ACC112 (cell line): ENCODE results near the gene NAV2.
"Not testable (repeated sequence)": the region's sequence is repeated elsewhere in the genome, so short reads cannot be mapped to it uniquely, and the experiment has no call there.

Experiments
- H2AFZ ChIP-seq: fragments of 200-600 bp; sonication (generic); one replicate; pipeline ENCODE4 v1.6.0; 2017; ENCODE audit warnings: antibody characterized with exemption, low read length; ENCODE audit not compliant: unreplicated experiment
- H3K27ac ChIP-seq: fragments of 200-600 bp; sonication (generic); 2 replicates; pipeline ENCODE4 v1.5.1; 2014; ENCODE audit warnings: low read depth, mild to moderate bottlenecking, antibody characterized with exemption, low read length, moderate library complexity
- H3K27me3 ChIP-seq: fragments of 200-600 bp; sonication (generic); 2 replicates; pipeline ENCODE4 v1.6.1; 2014; ENCODE audit warnings: mild to moderate bottlenecking, antibody characterized with exemption, low read length, moderate library complexity, mixed read lengths; ENCODE audit not compliant: insufficient read depth
- H3K36me3 ChIP-seq: fragments of 200-600 bp; sonication (generic); 2 replicates; pipeline ENCODE4 v1.6.1; 2016; ENCODE audit warnings: mild to moderate bottlenecking, antibody characterized with exemption, low read length, moderate library complexity, mixed read lengths; ENCODE audit not compliant: insufficient read depth
- H3K4me1 ChIP-seq: fragments of 200-600 bp; sonication (generic); one replicate; pipeline ENCODE4 v1.6.1; 2016; ENCODE audit warnings: low read length, mixed read lengths; ENCODE audit not compliant: insufficient read depth, unreplicated experiment, control insufficient read depth
- H3K4me3 ChIP-seq: fragments of 200-600 bp; sonication (generic); 2 replicates; pipeline ENCODE4 v1.5.1; 2014; ENCODE audit warnings: mild to moderate bottlenecking, low read depth, low read length
- H3K79me2 ChIP-seq: fragments of 200-600 bp; sonication (generic); one replicate; pipeline ENCODE4 v1.6.0; 2016; ENCODE audit warnings: low read length; ENCODE audit not compliant: control insufficient read depth, unreplicated experiment, insufficient read depth

The NAV2 gene

GRCh38 chr11:20002312-20003216 is 289.9 kb downstream of the NAV2 start:
- H2AFZ ChIP-seq: no peak overlapping the region
- H3K4me1 ChIP-seq: no peaks in the 10 kb centered on the region
- no peak overlapping the region for H3K27ac ChIP-seq
- H3K27me3 ChIP-seq: no peaks in the 10 kb centered on the region
- H3K36me3 ChIP-seq: peaks cover 13% of the 10 kb centered on the region
- peaks cover 20% of the 10 kb centered on the region for H3K79me2 ChIP-seq
- no peak overlapping the region for H3K4me3 ChIP-seq

GRCh38 chr11:20003351-20003750 is 290.7 kb downstream of the NAV2 start:
- Histone ChIP-seq H3K79me2 (peaks cover 17% of the 10 kb centered on the region), H3K27me3 (no peaks in the 10 kb centered on the region), H2AFZ (no peak overlapping the region), H3K36me3 (peaks cover 13% of the 10 kb centered on the region), H3K4me1 (no peaks in the 10 kb centered on the region), H3K4me3 (no peak overlapping the region), H3K27ac (no peak overlapping the region)

DNA sequence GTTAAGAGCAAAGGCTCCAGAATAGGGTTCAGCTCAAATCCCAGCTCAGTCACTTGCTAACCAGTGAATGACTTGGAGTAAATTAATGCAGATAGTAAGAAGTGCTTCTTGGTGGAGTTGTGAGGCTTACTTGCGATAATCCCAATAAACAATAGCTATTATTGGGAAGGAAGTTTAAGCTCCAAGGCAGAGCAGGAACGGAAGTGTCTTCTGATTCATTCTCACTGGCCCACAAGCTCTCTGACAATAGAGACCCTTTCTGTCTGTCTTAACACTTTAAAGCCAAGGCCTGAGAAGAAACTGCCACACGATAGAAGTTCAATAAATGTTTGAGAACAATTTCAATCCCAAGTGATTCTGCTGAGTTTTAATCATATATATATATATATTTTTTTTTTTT is 292.2 kb downstream of the NAV2 start:
- peaks cover 15% of the 10 kb centered on the region for H3K79me2 ChIP-seq
- no peaks in the 10 kb centered on the region for H3K27me3 ChIP-seq
- no peaks in the 10 kb centered on the region for H3K4me1 ChIP-seq
- H3K27ac ChIP-seq: no peak overlapping the region
- no peak overlapping the region for H2AFZ ChIP-seq
- H3K4me3 ChIP-seq: no peak overlapping the region
- H3K36me3 ChIP-seq: peaks cover 13% of the 10 kb centered on the region

- Histone ChIP-seq H2AFZ (no peak overlapping the region), H3K27ac (no peak overlapping the region), H3K27me3 (no peaks in the 10 kb centered on the region), H3K79me2 (peaks cover 14% of the 10 kb centered on the region), H3K4me1 (no peaks in the 10 kb centered on the region), H3K4me3 (no peak overlapping the region), H3K36me3 (peaks cover 13% of the 10 kb centered on the region)
Measured at GRCh38 chr11:20005747-20006146, 293.1 kb downstream of the NAV2 start.

DNA sequence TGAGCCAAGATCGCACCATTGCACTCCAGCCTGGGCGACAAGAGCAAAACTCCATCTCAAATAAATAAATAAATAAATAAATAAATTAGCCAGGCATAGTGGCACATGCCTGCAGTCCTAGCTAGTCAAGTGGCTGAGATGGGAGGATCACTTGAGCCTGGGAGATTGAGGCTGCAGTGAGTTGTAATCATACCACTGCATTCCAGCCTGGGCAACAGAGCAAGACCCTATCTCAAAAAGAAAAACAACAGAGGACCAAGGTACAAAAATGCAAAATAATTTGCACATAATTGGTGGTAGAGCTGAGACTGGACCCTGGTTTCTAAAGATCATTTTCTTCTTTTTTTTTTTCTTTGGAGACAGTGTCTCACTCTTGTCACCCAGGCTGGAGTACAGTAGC is 294.0 kb downstream of the NAV2 start:
- not testable (repeated sequence) for H3K4me3 ChIP-seq, H3K27ac ChIP-seq, H2AFZ ChIP-seq, H3K27me3 ChIP-seq, H3K4me1 ChIP-seq, H3K36me3 ChIP-seq
- peaks cover 11% of the 10 kb centered on the region for H3K79me2 ChIP-seq

- peaks cover 7% of the 10 kb centered on the region for H3K4me1 ChIP-seq
- H3K36me3 ChIP-seq: peaks cover 13% of the 10 kb centered on the region
- no peak overlapping the region for H3K27ac ChIP-seq
- no peak overlapping the region for H3K4me3 ChIP-seq
- no peak overlapping the region for H2AFZ ChIP-seq
- no peaks in the 10 kb centered on the region for H3K27me3 ChIP-seq
- peaks cover 13% of the 10 kb centered on the region for H3K79me2 ChIP-seq
Measured at GRCh38 chr11:20007386-20007785, 294.7 kb downstream of the NAV2 start.

DNA sequence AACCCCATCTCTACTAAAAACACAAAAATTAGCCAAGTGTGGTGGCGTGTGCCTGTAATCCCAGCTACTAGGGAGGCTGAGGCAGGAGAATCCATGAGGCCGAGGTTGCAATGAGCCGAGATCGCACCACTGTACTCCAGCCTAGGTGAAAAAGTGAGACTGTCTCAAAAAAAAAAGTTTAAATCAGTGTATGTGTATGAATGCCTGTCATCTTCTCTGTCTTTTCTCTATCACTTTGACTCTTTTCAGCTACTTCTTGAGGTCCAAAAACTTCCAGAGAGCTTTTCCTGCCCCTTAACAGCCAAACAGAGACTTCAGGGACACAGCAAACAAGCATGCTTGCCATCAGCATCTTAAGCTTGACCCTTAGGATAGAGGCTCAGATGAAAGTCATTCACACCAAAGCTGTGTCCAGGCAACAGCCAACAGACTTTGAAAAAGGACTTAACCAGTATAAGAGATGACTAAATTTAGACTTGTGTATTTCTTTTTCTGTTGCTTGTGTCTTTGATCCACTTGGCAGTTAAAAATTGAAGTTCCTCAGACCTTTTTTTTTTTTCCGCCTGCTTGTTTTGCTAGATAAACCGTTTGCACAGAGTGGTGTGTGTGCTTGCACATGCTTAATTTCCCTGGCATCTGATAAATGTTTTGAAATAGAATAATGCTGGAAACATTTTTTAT is 295.7 kb downstream of the NAV2 start:
- H3K27me3 ChIP-seq: no peaks in the 10 kb centered on the region
- no peak overlapping the region for H2AFZ ChIP-seq
- H3K36me3 ChIP-seq: peaks cover 13% of the 10 kb centered on the region
- peaks cover 9% of the 10 kb centered on the region for H3K4me1 ChIP-seq
- peaks cover 18% of the 10 kb centered on the region for H3K79me2 ChIP-seq
- H3K27ac ChIP-seq: no peak overlapping the region
- H3K4me3 ChIP-seq: no peak overlapping the region

DNA sequence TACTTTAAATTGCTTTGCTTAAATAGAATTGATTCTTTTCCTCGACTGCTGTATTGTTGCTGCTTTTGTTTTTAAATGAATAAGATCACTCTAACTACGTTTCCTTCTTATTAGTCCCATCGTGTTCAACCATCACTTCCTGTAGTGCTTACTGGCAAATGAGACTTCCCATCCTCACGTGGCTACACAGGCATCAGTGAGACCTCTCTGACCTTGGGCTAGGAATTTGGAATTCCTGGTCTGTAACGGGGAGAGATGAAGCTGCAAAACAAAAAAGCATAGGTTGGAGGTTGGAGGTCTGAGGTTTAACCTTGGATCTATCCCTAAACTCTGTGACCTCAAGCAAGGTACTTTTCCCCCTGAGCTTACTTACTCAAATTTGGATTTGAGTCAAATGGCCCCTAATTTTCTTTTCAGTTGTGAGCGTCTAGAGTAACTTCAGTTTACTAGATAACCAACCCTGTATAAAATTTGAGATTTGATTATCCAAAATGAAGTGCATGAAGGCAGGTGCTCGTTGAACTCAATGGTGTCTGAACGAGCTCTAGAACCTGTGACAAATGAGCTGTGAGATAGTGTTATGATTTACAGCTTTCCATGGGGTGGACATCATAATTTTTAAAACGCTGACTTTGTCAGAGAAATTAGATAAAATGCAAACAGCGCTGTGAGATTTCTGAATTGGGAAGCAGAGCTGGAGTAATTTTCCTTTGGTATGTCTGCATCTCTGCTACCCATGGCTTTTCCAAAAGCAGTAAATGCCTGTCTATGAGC is 296.4 kb downstream of the NAV2 start:
- no peaks in the 10 kb centered on the region for H3K27me3 ChIP-seq
- no peak overlapping the region for H2AFZ ChIP-seq
- peaks cover 6% of the 10 kb centered on the region for H3K36me3 ChIP-seq
- H3K27ac ChIP-seq: no peak overlapping the region
- H3K4me3 ChIP-seq: no peak overlapping the region
- peaks cover 12% of the 10 kb centered on the region for H3K4me1 ChIP-seq
- peaks cover 18% of the 10 kb centered on the region for H3K79me2 ChIP-seq

GRCh38 chr11:20010156-20010850 is 297.7 kb downstream of the NAV2 start:
- Histone ChIP-seq H2AFZ (no peak overlapping the region), H3K27ac (no peak overlapping the region), H3K4me3 (no peak overlapping the region), H3K4me1 (peaks cover 12% of the 10 kb centered on the region), H3K79me2 (peaks cover 18% of the 10 kb centered on the region), H3K27me3 (no peaks in the 10 kb centered on the region), H3K36me3 (peaks cover 4% of the 10 kb centered on the region; the same call in 1 of the 2 replicates)

DNA sequence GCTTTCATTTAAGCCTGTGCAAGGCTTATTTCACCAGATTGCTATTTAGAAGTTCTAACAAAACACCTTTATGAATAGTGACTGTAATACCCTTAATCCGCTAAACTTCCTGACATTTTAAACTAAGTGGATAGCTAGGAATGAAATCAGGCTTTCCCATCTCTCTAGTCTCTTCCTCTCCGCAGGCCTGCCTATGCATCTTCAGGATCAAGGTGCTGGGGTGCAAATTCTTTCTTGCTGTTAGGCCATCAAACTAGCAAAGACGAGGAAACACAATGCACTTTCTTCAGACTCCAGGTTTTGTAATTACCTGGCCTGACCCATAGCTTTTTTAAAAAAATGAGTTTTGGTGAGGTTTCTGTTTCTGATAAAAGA is 298.2 kb downstream of the NAV2 start:
- Histone ChIP-seq H3K27ac (no peak overlapping the region), H3K79me2 (peaks cover 18% of the 10 kb centered on the region), H3K36me3 (peaks cover 9% of the 10 kb centered on the region), H2AFZ (no peak overlapping the region), H3K27me3 (no peaks in the 10 kb centered on the region), H3K4me3 (no peak overlapping the region), H3K4me1 (peaks cover 12% of the 10 kb centered on the region)
